ENCODE results near the gene GPC1.

Gene GPC1

DNA sequence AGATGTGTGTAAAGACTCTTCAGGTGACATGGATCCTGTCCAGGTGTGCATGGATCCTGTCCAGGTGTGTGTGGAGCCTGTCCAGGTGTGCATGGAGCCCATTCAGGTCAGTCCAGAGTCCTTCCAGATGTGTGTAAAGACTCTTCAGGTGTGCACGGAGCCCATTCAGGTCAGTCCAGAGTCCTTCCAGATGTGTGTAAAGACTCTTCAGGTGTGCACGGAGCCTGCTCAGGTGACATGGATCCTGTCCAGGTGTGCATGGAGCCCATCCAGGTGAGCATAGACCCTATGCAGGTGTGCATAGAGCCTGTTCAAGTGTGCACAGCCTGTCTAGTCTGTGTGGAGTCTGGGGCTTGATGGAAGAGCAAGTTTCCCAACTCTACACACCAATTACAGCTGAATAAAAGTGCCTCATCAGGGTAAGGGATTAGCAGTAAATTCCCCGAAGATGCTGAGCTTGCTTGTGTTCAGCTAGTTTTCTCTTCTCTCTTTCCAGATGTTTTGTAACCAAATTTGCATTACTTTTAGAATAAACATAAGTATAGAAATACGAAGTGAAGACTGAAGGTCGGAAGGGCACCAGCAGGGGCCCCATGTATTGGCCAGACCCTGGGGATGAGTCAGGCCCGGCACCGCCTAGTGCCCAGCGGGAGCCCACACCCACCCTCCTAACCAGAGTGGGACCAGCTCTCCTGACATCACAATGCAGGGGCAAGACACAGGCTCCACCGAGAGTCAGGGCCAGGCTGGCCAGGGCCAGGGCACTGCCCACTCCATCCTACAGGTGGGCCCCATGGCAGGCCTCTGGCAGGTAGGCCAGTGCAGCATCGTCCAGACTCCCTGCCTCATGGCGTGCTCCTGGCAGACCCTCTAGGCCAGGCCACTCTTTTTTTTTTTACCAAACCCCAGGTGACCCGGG, 38.6 kb upstream of the GPC1 start:
- no peak for DNase-seq

GRCh38 chr2:240397542-240397916, 37.9 kb upstream of the GPC1 start:
- no peak for DNase-seq

GRCh38 chr2:240397924-240398645, 37.4 kb upstream of the GPC1 start:
- DNase-seq = no peak

DNA sequence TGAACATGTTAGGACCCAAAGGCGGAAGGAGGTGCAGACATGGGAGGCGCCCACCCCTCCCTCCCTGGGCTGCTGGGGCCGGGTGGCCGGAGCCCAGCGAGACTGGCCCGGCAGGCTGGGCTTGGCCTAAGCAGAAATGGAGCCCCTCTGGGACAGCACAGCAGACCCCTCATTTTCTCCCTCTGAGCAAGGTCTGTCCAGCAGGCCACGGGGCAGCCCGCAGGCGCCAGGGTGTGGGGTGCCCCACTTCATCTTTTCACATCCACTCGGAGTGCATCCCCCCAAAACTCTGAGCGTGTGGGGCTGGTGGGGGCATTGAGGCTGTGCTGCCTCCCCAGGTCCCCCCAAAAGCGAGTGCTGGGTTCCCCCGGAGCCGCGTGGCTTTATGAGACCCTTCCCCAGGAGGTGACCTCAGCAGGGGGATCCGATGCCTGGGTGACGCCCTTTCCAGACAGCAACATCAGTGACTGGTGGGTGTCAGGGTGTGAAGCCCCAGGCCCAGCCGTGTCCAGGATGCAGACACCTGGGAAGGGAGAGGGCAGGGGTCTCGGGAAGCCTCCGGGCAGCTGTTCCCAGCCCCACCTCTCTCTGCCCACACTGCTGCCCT, 36.7 kb upstream of the GPC1 start:
- no peak for DNase-seq

GRCh38 chr2:240399419-240400324, 35.8 kb upstream of the GPC1 start:
- DNase-seq = no peak

- DNase-seq = no peak
Observed at GRCh38 chr2:240400371-240401161, 34.9 kb upstream of the GPC1 start.

DNA sequence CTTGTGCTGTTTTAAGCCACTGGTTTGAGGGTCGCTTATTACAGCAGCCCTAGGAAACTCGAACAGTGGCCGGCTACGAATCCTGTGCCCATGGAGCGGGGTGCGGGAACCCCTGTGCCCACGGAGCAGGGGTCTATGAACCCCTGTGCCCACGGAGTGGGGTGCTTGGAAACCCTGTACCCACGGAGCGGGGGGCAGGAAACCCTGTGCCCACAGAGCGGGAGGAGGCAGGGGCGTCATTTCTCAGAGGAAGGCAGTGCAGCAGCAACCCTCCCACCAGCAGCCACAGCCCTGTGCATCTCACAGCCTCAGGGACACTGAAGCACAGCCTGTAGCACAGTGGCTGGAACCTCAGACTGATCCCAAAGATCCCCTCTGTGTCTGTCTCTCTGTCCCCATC, 34.2 kb upstream of the GPC1 start:
- no peak for DNase-seq

- no peak for DNase-seq
Observed at GRCh38 chr2:240401781-240402551, 33.5 kb upstream of the GPC1 start.

GRCh38 chr2:240402566-240403272, 32.7 kb upstream of the GPC1 start:
- DNase-seq = no peak

- DNase-seq = no peak
Observed at GRCh38 chr2:240403396-240404104, 31.9 kb upstream of the GPC1 start.

GRCh38 chr2:240404174-240404852, 31.1 kb upstream of the GPC1 start:
- DNase-seq = no peak

DNA sequence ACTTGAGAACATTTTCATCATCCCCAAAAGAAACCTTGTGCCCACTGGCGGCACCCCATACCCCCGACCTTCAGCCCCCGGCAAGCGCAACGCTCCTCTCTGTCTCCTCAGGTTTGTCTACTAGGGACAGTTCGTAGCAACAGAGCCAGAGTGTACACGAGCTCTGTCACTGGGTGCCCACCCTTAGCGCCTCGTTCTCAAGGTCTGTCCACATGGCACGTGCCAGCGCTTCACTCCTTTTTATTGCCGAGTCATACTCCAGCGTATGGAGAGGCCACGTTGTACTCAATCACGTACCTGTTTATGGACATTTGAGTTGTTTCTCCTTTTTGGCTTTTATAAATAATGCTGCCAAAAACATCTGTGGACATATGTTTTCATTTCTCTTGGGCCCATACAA, 30.3 kb upstream of the GPC1 start:
- DNase-seq = no peak

DNA sequence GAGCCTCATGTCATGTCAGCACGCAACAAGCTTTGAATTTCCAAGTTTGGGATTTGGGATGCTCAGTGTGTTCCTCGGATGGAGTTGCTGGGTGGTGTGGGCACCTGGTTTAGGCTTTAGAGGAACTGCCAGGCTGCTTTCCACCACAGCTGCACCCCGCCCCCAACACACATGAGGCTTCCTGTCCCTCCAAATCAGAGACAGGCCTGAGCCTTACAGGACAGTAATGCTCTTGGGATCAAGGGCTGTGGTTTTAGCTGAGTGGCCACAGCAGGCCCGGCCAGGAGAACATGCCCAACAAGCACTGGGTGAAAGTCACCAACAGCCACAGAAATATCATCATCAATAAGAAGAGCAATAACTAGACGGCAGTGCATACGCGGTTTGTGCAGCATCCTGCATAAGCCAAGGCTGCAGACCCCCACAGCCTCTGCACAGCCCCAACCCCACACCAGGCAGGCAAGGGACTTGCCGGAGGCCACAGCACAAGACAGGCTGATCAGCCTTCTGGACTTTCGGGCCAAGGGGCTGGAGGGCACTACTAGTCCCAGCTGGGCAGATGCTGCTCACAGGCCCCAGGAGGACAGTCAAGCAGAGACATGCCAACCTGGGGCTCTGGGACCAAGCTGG, 29.7 kb upstream of the GPC1 start:
- DNase-seq = no peak

- no peak for DNase-seq
Observed at GRCh38 chr2:240407090-240407489, 28.4 kb upstream of the GPC1 start.

GRCh38 chr2:240410004-240410403, 25.5 kb upstream of the GPC1 start:
- no peak for DNase-seq

GRCh38 chr2:240410808-240411207, 24.7 kb upstream of the GPC1 start:
- no peak for DNase-seq

Data from hypothalamus (tissue), 51 donors.